SK-N-SH (cell line): ENCODE measurements around the gene STX16. TPM values are rescaled to one million over a fixed set of nuclear protein-coding genes. Genes with fewer than 3 reads are reported as not detected.

Experiments used
- CTCF ChIA-PET: fragments of 300-600, 350-600 bp; formaldehyde crosslinking; extraction: SDS; loops from one replicate; lab custom pipeline; 2021; lab: Yijun Ruan, JAX
- POLR2A ChIA-PET: fragments of 350-600 bp; sonication (Branson Sonifier 250); formaldehyde crosslinking; extraction: SDS; loops from one replicate; lab custom pipeline; 2020; ENCODE audit warnings: antibody characterized with exemption, inconsistent platforms; lab: Yijun Ruan, JAX
- DNase-seq: peaks from one replicate; pipeline ENCODE4 v3.0.0; 2012
- H2AFZ ChIP-seq: fragments of 200-600 bp; sonication (generic); 2 replicates; pipeline ENCODE4 v1.8.1; 2016; ENCODE audit warnings: antibody characterized with exemption, mild to moderate bottlenecking, low read depth
- H3F3A ChIP-seq: fragments of 200-600 bp; sonication (generic); replicated peaks from 2 replicates; pipeline ENCODE3; 2016; ENCODE audit warnings: antibody characterized with exemption, mild to moderate bottlenecking; ENCODE audit not compliant: insufficient read depth
- H3K27ac ChIP-seq, 2 experiments: fragments of 200-500 bp in 1 of 2; fragments of 200-600 bp in 1 of 2; sonication (Bioruptor generic) in 1 of 2; sonication (generic), shearing (Covaris generic) in 1 of 2; 2 replicates each; pipeline versions ENCODE4 v1.5.1 to v1.6.1; 2014 to 2016; ENCODE audit warnings: low read depth in 2 of 2, inconsistent platforms in 1 of 2, low read length in 1 of 2, mild to moderate bottlenecking in 1 of 2, mixed read lengths in 1 of 2
- H3K27me3 ChIP-seq: fragments of 200-600 bp; sonication (generic), shearing (Covaris generic); 2 replicates; pipeline ENCODE4 v1.6.1; 2016; ENCODE audit warnings: mixed run types; ENCODE audit not compliant: insufficient read depth
- H3K36me3 ChIP-seq, 2 experiments: fragments of 200-500 bp in 1 of 2; fragments of 200-600 bp in 1 of 2; sonication (Bioruptor generic) in 1 of 2; sonication (generic) in 1 of 2; replicated peaks in 1 of 2; 2 replicates each; pipeline versions ENCODE3 to v1.5.1; 2014 to 2016; ENCODE audit warnings: low read length in 1 of 2, mild to moderate bottlenecking in 1 of 2; ENCODE audit not compliant: insufficient read depth in 2 of 2, control insufficient read depth in 1 of 2
- H3K4me1 ChIP-seq, 2 experiments: fragments of 200-500 bp in 1 of 2; fragments of 200-600 bp in 1 of 2; sonication (Bioruptor generic) in 1 of 2; sonication (generic), shearing (Covaris generic) in 1 of 2; 2 replicates each; pipeline versions ENCODE4 v1.5.1 to v1.6.1; 2014 to 2016; ENCODE audit warnings: low read depth in 1 of 2, low read length in 1 of 2, mixed run types in 1 of 2; ENCODE audit not compliant: insufficient read depth in 2 of 2, control insufficient read depth in 1 of 2
- H3K4me2 ChIP-seq: fragments of 200-600 bp; sonication (generic), shearing (Covaris generic); 2 replicates; pipeline ENCODE4 v1.6.1; 2017; ENCODE audit warnings: mixed run types
- H3K4me3 ChIP-seq, 2 experiments: fragments of 200-500 bp in 1 of 2; fragments of 200-600 bp in 1 of 2; sonication (Bioruptor generic) in 1 of 2; sonication (generic), shearing (Covaris generic) in 1 of 2; 2 replicates each; pipeline versions ENCODE4 v1.5.1 to v1.8.1; 2014 to 2016; ENCODE audit warnings: low read depth in 2 of 2, inconsistent platforms in 1 of 2, low read length in 1 of 2, mild to moderate bottlenecking in 1 of 2, mixed read lengths in 1 of 2, moderate library complexity in 1 of 2
- H3K79me2 ChIP-seq: fragments of 200-600 bp; sonication (generic); 2 replicates; pipeline ENCODE4 v1.8.1; 2017; ENCODE audit warnings: mild to moderate bottlenecking; ENCODE audit not compliant: insufficient read depth
- H3K9ac ChIP-seq: fragments of 200-600 bp; sonication (generic); 2 replicates; pipeline ENCODE4 v1.6.1; 2017; ENCODE audit warnings: mixed run types
- H3K9me2 ChIP-seq: fragments of 200-600 bp; sonication (generic); 2 replicates; pipeline ENCODE4 v1.6.1; 2017; ENCODE audit warnings: mixed run types
- H3K9me3 ChIP-seq: fragments of 200-600 bp; sonication (generic); 2 replicates; pipeline ENCODE4 v1.6.1; 2017; ENCODE audit warnings: mixed run types, mild to moderate bottlenecking, moderate library complexity
- H4K20me1 ChIP-seq: fragments of 200-600 bp; sonication (generic); 2 replicates; pipeline ENCODE4 v1.6.1; 2017; ENCODE audit warnings: mild to moderate bottlenecking, mixed run types; ENCODE audit not compliant: insufficient read depth
- CTCF ChIP-seq: fragments of 200-600 bp; sonication (generic); IDR thresholded peaks from 2 replicates; pipeline ENCODE4 v1.6.1; 2017; ENCODE audit warnings: antibody characterized with exemption, mild to moderate bottlenecking, moderate library complexity
- ELF1 ChIP-seq: IDR thresholded peaks from 2 replicates; pipeline ENCODE4 v1.4.0; 2012
- EP300 ChIP-seq, 2 experiments: IDR thresholded peaks; 2 replicates each; pipeline versions ENCODE4 v1.4.0 to v1.6.1; 2012; ENCODE audit warnings: borderline replicate concordance in 1 of 2, low read depth in 1 of 2, low read length in 1 of 2
- FOSL2 ChIP-seq: IDR thresholded peaks from 2 replicates; pipeline ENCODE4 v1.4.0; 2012; ENCODE audit warnings: low read depth, mild to moderate bottlenecking, moderate library complexity, borderline replicate concordance
- FOXJ3 ChIP-seq: sonication (generic); formaldehyde crosslinking; IDR thresholded peaks from 2 replicates; pipeline ENCODE4 v1.5.1; 2020; ENCODE audit warnings: mild to moderate bottlenecking, missing genetic modification reagents
- FOXM1 ChIP-seq: IDR thresholded peaks from 2 replicates; pipeline ENCODE4 v1.4.0; 2012; ENCODE audit warnings: low read depth, mild to moderate bottlenecking
- GABPA ChIP-seq: IDR thresholded peaks from 2 replicates; pipeline ENCODE4 v1.4.0; 2012; ENCODE audit warnings: low read depth, mild to moderate bottlenecking
- IRF3 ChIP-seq: fragments of 150-350 bp; IDR thresholded peaks from 2 replicates; pipeline ENCODE4 v1.6.1; 2016; ENCODE audit warnings: mild to moderate bottlenecking, low read depth, low read length
- MAX ChIP-seq: IDR thresholded peaks from 2 replicates; pipeline ENCODE4 v1.4.0; 2012; ENCODE audit warnings: low read depth
- MEF2A ChIP-seq: IDR thresholded peaks from 2 replicates; pipeline ENCODE4 v1.4.0; 2012; ENCODE audit warnings: low read depth, borderline replicate concordance
- MXI1 ChIP-seq: IDR thresholded peaks from 2 replicates; pipeline ENCODE4 v1.6.1; 2012; ENCODE audit warnings: mild to moderate bottlenecking, low read depth, low read length, improper control_type of control experiment
- NFIC ChIP-seq: IDR thresholded peaks from 2 replicates; pipeline ENCODE4 v1.4.0; 2012; ENCODE audit warnings: borderline replicate concordance
- REST ChIP-seq: IDR thresholded peaks from 2 replicates; pipeline ENCODE4 v1.6.1; 2012; ENCODE audit warnings: mild to moderate bottlenecking, low read depth, low read length, moderate library complexity
- SMC3 ChIP-seq: IDR thresholded peaks from 2 replicates; pipeline ENCODE4 v1.6.1; 2012; ENCODE audit warnings: low read depth, low read length, improper control_type of control experiment
- TAF1 ChIP-seq: IDR thresholded peaks from 2 replicates; pipeline ENCODE4 v1.6.1; 2012; ENCODE audit warnings: low read depth, mild to moderate bottlenecking, low read length, moderate library complexity, borderline replicate concordance
- TCF12 ChIP-seq: IDR thresholded peaks from 2 replicates; pipeline ENCODE4 v1.4.0; 2012
- USF2 ChIP-seq: fragments of 150-350 bp; IDR thresholded peaks from 2 replicates; pipeline ENCODE4 v1.6.1; 2017; ENCODE audit warnings: antibody characterized with exemption, low read length, low read depth, borderline replicate concordance
- YY1 ChIP-seq: IDR thresholded peaks from 2 replicates; pipeline ENCODE4 v1.4.0; 2012; ENCODE audit warnings: low read depth, mild to moderate bottlenecking
- WGBS: methylation state at CpG from one replicate; pipeline ENCODE4 v1.1.6; 2017; ENCODE audit warnings: low lambda C conversion rate; 5-methylcytosine and 5-hydroxymethylcytosine counted together
- polyA plus RNA-seq, 3 experiments: library from polyadenylated mRNA; depleted of rRNA; stranded (reverse); fragments of >200 nt; gene quantifications; 2 replicates each; pipeline ENCODE4 v1.2.3, GENCODE V29; 2012

The STX16 gene
- polyA plus RNA-seq, 1 of the 3 experiments (the other 2 are of a cell fraction) = 63.8 TPM

GRCh38 chr20:58610071-58610800 lies 40.8 kb upstream of the STX16 start:
- no peak for DNase-seq
- CTCF ChIA-PET = no interaction called here
- H3K9ac ChIP-seq = no peak overlapping the region

GRCh38 chr20:58610811-58611210 lies 40.3 kb upstream of the STX16 start:
- no peak overlapping the region for H3K9ac ChIP-seq
- no peaks in the 10 kb centered on the region for H3K27me3 ChIP-seq
- ChIA-PET POLR2A (interaction anchor here (1.4 kb wide), 1 partner anchor 11 kb away, joined by 3 read pairs; no protein-coding TSS in a partner anchor), CTCF (interaction anchor here (1.2 kb wide), 1 partner anchor 18 kb away, joined by 3 read pairs; no protein-coding TSS in a partner anchor)
- H2AFZ ChIP-seq = no peak overlapping the region
- H3K9me2 ChIP-seq = no peaks in the 10 kb centered on the region
- H3K9me3 ChIP-seq = no peaks in the 10 kb centered on the region
- WGBS = 91% methylated on average over 10 of the region's 10 CpGs
- H3K79me2 ChIP-seq = no peaks in the 10 kb centered on the region
- H3K4me2 ChIP-seq = no peak overlapping the region
- H4K20me1 ChIP-seq = no peaks in the 10 kb centered on the region
- no peaks in the 10 kb centered on the region for H3K36me3 ChIP-seq
- no peak overlapping the region for H3K27ac ChIP-seq
- DNase-seq = no peak
- H3K4me3 ChIP-seq = no peak overlapping the region
- peaks cover 0 to 20% of the 10 kb centered on the region in 2 experiments; a peak in 2 of 4 replicates for H3K4me1 ChIP-seq
- no peaks in the 10 kb centered on the region for H3F3A ChIP-seq
- no peak for TF ChIP-seq NFIC
- no peak for TF ChIP-seq IRF3
- no peak for TF ChIP-seq MXI1
- no peak for TF ChIP-seq GABPA
- TF ChIP-seq ELF1 = no peak
- no peak for TF ChIP-seq SMC3
- no peak for TF ChIP-seq YY1
- no peak for TF ChIP-seq EP300 (IDR thresholded peaks at IDR 0.05; ENCODE audit: borderline replicate concordance in 1 of 2, low read depth in 1 of 2, low read length in 1 of 2)
- TF ChIP-seq MAX = no peak
- TF ChIP-seq FOXM1 = no peak
- no peak for TF ChIP-seq FOSL2
- no peak for TF ChIP-seq TAF1
- TF ChIP-seq USF2 = no peak
- no peak for TF ChIP-seq MEF2A
- TF ChIP-seq CTCF = no peak
- no peak for TF ChIP-seq REST

More at GRCh38 chr20:58610071-58610800, 40.8 kb upstream of the STX16 start:
- Histone ChIP-seq H2AFZ (no peak overlapping the region), H3K9me2 (no peaks in the 10 kb centered on the region), H4K20me1 (no peaks in the 10 kb centered on the region), H3K4me1 (peaks cover 0 to 25% of the 10 kb centered on the region in 2 experiments; a peak in 2 of 4 replicates), H3K27ac (no peak overlapping the region), H3K27me3 (no peaks in the 10 kb centered on the region), H3F3A (no peaks in the 10 kb centered on the region), H3K36me3 (no peaks in the 10 kb centered on the region), H3K9me3 (no peaks in the 10 kb centered on the region), H3K79me2 (no peaks in the 10 kb centered on the region), H3K4me3 (no peak overlapping the region), H3K4me2 (no peak overlapping the region)
- no peak for TF ChIP-seq TAF1
- TF ChIP-seq FOXJ3 (CRISPR knock-in tag) = no peak
- no peak for TF ChIP-seq TCF12
- TF ChIP-seq YY1 = no peak
- no peak for TF ChIP-seq MXI1
- POLR2A ChIA-PET = no interaction called here
- 82% methylated on average over 14 of the region's 19 CpGs for WGBS
